Bronchial epithelial cell (primary cell): ENCODE measurements around the gene SPAG4. TPM values are rescaled to one million over a fixed set of nuclear protein-coding genes. Genes with fewer than 3 reads are reported as not detected.

Experiments used
- DNase-seq: peaks from one replicate; pipeline ENCODE4 v3.0.0-alpha.2; 2010; ENCODE audit warnings: low read depth
- FAIRE-seq: peaks from 2 replicates; lab custom pipeline; 2011; peaks lifted over from hg19 to GRCh38; lab: Jason Lieb, UNC
- H3K27me3 ChIP-seq: 2 replicates; pipeline ENCODE4 v1.5.1; 2011; ENCODE audit warnings: low read length; ENCODE audit not compliant: control insufficient read depth, insufficient read depth
- H3K36me3 ChIP-seq: 2 replicates; pipeline ENCODE4 v1.5.1; 2011; ENCODE audit warnings: low read length; ENCODE audit not compliant: control insufficient read depth, insufficient read depth
- H3K4me3 ChIP-seq: 2 replicates; pipeline ENCODE4 v1.5.1; 2011; ENCODE audit warnings: mild to moderate bottlenecking, low read depth, low read length, control low read depth
- CTCF ChIP-seq: IDR thresholded peaks from 2 replicates; pipeline ENCODE4 v1.5.1; 2011; ENCODE audit warnings: mild to moderate bottlenecking, moderate library complexity, low read length, control low read depth, inconsistent platforms; ENCODE audit not compliant: insufficient read depth, severe bottlenecking
- total RNA-seq: library from RNA; depleted of rRNA; stranded (reverse); fragments of >200 nt; gene quantifications from 2 replicates; pipeline ENCODE4 v1.2.1, GENCODE V29; 2014

SPAG4 gene
- total RNA-seq, 1 donor from 2014 or later, result 6.1 TPM

DNA sequence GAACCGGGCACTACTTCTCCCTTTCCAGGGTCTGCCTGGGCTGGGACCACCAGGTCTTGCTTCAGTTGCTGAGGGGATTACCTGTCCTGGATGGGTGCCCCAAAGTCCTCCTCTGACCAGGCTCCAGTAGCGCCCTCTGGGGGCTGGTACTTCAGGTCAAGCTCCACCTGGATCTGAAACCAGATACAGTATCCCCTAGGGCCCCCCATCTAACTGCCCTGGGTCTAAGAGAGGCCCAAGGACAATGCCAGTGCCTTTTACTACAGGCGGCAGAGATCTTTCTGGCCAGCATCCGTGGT lies 11.2 kb upstream of the SPAG4 start:
- Histone ChIP-seq H3K36me3 (no peaks in the 10 kb centered on the region), H3K27me3 (peaks cover 16% of the 10 kb centered on the region), H3K4me3 (no peak overlapping the region)
- DNase-seq (peak; percentile 29), FAIRE-seq (no peak)
- peak; percentile 56 for TF ChIP-seq CTCF

- no peak for TF ChIP-seq CTCF
- Histone ChIP-seq H3K36me3 (no peaks in the 10 kb centered on the region), H3K27me3 (peaks cover 3% of the 10 kb centered on the region), H3K4me3 (no peak overlapping the region)
- DNase-seq (no peak), FAIRE-seq (no peak)
These were observed 9.5 kb upstream of the SPAG4 start for GRCh38 chr20:35606127-35606526.

DNA sequence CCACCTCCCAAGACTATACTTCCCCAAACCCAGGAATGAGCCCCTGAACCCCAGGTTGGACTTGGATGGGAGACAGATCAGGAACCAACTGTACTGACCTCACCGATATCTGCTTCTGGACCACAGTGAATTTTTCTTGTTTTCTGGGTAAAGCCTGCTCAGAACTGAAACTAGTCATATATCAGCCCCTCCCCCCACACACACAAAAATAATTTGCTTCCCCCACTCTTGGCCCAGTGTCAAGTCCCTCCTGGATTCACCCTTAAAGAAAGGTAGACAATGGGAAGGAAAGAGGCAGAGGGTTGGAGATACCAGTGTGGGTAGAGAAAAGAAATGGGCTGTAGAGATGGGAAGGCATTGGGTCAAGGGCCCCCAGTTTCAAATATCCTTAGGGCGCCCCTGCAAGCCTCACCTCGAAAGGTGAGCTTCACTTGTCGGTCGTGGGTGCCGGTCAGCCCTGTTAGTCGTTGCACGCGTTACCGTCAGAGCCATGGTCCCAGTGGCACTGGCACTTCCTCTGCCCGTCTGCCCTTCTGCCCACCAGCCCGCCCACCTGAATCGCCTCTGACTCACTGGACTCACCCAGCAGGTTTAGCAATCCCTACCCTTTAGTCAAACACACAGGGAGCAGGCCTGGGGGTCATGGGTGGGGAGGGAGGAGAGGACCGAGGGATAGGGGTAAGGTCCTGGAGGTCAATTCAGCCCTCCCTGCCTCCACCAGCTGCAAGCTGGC lies 8.5 kb upstream of the SPAG4 start:
- peak; percentile 78 for DNase-seq
- no peaks in the 10 kb centered on the region for H3K36me3 ChIP-seq
- no peak for FAIRE-seq

GRCh38 chr20:35610833-35611427 lies 4.7 kb upstream of the SPAG4 start:
- FAIRE-seq (no peak), DNase-seq (no peak)
- Histone ChIP-seq H3K36me3 (no peaks in the 10 kb centered on the region), H3K27me3 (no peaks in the 10 kb centered on the region), H3K4me3 (no peak overlapping the region)
- no peak for TF ChIP-seq CTCF

More for the DNA sequence above, 8.5 kb upstream of the SPAG4 start:
- H3K27me3 ChIP-seq, result no peaks in the 10 kb centered on the region
- TF ChIP-seq CTCF, result no peak
- H3K4me3 ChIP-seq, result no peak overlapping the region

- H3K27me3 ChIP-seq, result no peaks in the 10 kb centered on the region
- DNase-seq (no peak), FAIRE-seq (no peak)
- H3K36me3 ChIP-seq, result no peaks in the 10 kb centered on the region
- no peak overlapping the region for H3K4me3 ChIP-seq
- no peak for TF ChIP-seq CTCF
These were observed 4.1 kb upstream of the SPAG4 start for GRCh38 chr20:35611482-35611881.
